ENCODE measurements around the gene SYCE1L.
"Not testable (repeated sequence)": the region's sequence is repeated elsewhere in the genome, so short reads cannot be mapped to it uniquely, and the experiment has no call there.

SYCE1L gene

DNA sequence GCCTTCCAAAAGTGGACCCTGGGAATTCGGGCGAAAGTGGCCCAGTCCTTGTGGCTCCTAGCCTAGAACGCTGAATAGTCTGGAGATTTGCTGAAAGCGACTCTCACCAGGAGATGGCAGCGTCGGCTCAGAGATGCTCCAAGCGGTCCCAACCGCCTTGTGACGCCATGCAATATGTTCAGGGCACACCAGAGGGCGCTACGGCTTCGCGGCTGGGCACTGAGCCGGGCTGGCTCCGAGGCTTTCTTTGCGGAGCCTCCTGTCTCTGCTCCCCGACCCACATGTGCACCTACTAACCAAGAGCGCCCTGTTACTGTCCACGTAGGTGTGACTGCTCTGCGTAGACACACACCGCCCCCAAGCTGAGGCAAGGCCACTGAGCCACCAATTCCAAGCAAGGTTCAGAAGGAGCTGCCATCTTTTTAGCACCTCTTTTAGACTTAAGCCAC lies 36.9 kb downstream of the SYCE1L start:
- peak; percentile 72 to 95 for DNase-seq
- Histone ChIP-seq H3K9me3 (ENCODE audit: insufficient read depth, low read depth, low read length) (no peaks in the 10 kb centered on the region), H3K36me3 (ENCODE audit: control insufficient read depth in 1 of 2, insufficient read depth in 2 of 2, low read length in 2 of 2) (no peaks in the 10 kb centered on the region), H3K79me2 (ENCODE audit: control insufficient read depth, insufficient read depth, low read length, poor library complexity) (peaks cover 2% of the 10 kb centered on the region), H3K4ac (ENCODE audit: low read depth, low read length) (no peak overlapping the region), H3K4me1 (ENCODE audit: control insufficient read depth in 1 of 2, insufficient read depth in 2 of 2, low read length in 2 of 2) (peaks cover 6 to 18% of the 10 kb centered on the region in 2 experiments), H2AFZ (ENCODE audit: insufficient read depth, low read length, poor library complexity) (peak overlapping the region; percentile 58), H3K18ac (ENCODE audit: low read length) (no peak overlapping the region), H4K8ac (ENCODE audit: low read depth, low read length) (no peak overlapping the region), H3K14ac (ENCODE audit: low read length) (no peak overlapping the region), H2BK5ac (ENCODE audit: low read depth, low read length, poor library complexity) (peak overlapping the region; percentile 34), H3K4me2 (ENCODE audit: low read length) (no peak overlapping the region), H3K27ac (ENCODE audit: low read depth, low read length) (no peak overlapping the region), H4K91ac (ENCODE audit: low read depth, low read length) (peak overlapping the region; percentile 21), H3K4me3 (ENCODE audit: low read depth, low read length) (no peak overlapping the region), H3K9ac (ENCODE audit: low read length) (no peak overlapping the region), H2BK120ac (ENCODE audit: insufficient read depth, low read length, poor library complexity) (peak overlapping the region; percentile 24), H3K79me1 (ENCODE audit: low read length) (peaks cover 14% of the 10 kb centered on the region), H2BK12ac (ENCODE audit: low read length) (peak overlapping the region; percentile 90), H3K27me3 (ENCODE audit: insufficient read depth, low read length) (no peaks in the 10 kb centered on the region), H3K23ac (ENCODE audit: low read length) (no peak overlapping the region), H2AK5ac (ENCODE audit: low read length) (no peak overlapping the region), H4K12ac (ENCODE audit: low read depth, low read length) (no peak overlapping the region)
- no CpG with 5 or more reads among the region's 21 CpGs for WGBS (ENCODE audit: extremely low coverage, insufficient coverage, insufficient read length)

DNA sequence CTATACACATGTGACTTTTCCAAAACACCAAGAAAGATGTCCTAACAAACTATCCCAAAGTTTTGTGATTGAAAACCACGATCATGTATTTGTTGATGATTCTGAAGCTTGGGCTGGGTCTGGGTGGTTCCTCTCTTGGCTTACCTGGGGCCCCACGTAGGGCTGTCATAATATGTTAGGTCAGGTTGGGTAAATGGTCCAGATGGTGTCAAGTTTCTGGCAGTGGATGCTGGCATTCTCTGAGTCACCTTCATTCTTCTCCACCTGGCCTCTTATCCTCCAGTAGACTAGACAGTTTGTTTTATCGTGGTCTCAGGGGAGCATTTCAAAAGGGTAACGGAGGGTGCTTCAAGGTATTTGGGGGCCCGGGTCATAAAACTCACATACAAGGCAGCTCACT lies 39.4 kb downstream of the SYCE1L start:
- Histone ChIP-seq H4K12ac (ENCODE audit: low read depth, low read length) (no peak overlapping the region), H3K9me3 (ENCODE audit: insufficient read depth, low read depth, low read length) (no peaks in the 10 kb centered on the region), H3K36me3 (ENCODE audit: control insufficient read depth in 1 of 2, insufficient read depth in 2 of 2, low read length in 2 of 2) (no peaks in the 10 kb centered on the region), H2BK120ac (ENCODE audit: insufficient read depth, low read length, poor library complexity) (peak overlapping the region; percentile 41), H3K18ac (ENCODE audit: low read length) (no peak overlapping the region), H3K79me1 (ENCODE audit: low read length) (peaks cover 14% of the 10 kb centered on the region), H3K4me2 (ENCODE audit: low read length) (no peak overlapping the region), H4K91ac (ENCODE audit: low read depth, low read length) (peak overlapping the region; percentile 1), H3K23ac (ENCODE audit: low read length) (no peak overlapping the region), H2AFZ (ENCODE audit: insufficient read depth, low read length, poor library complexity) (no peak overlapping the region), H3K27me3 (ENCODE audit: insufficient read depth, low read length) (no peaks in the 10 kb centered on the region), H4K8ac (ENCODE audit: low read depth, low read length) (no peak overlapping the region), H2AK5ac (ENCODE audit: low read length) (no peak overlapping the region), H3K4me3 (ENCODE audit: low read depth, low read length) (no peak overlapping the region), H2BK12ac (ENCODE audit: low read length) (no peak overlapping the region), H3K4me1 (ENCODE audit: control insufficient read depth in 1 of 2, insufficient read depth in 2 of 2, low read length in 2 of 2) (peaks cover 6 to 18% of the 10 kb centered on the region in 2 experiments), H3K14ac (ENCODE audit: low read length) (no peak overlapping the region), H3K79me2 (ENCODE audit: control insufficient read depth, insufficient read depth, low read length, poor library complexity) (peaks cover 2% of the 10 kb centered on the region), H2BK5ac (ENCODE audit: low read depth, low read length, poor library complexity) (no peak overlapping the region), H3K9ac (ENCODE audit: low read length) (no peak overlapping the region), H3K27ac (ENCODE audit: low read depth, low read length) (no peak overlapping the region), H3K4ac (ENCODE audit: low read depth, low read length) (no peak overlapping the region)
- no CpG with 5 or more reads among the region's 5 CpGs for WGBS (ENCODE audit: extremely low coverage, insufficient coverage, insufficient read length)
- DNase-seq, result peak; percentile 18 to 57

DNA sequence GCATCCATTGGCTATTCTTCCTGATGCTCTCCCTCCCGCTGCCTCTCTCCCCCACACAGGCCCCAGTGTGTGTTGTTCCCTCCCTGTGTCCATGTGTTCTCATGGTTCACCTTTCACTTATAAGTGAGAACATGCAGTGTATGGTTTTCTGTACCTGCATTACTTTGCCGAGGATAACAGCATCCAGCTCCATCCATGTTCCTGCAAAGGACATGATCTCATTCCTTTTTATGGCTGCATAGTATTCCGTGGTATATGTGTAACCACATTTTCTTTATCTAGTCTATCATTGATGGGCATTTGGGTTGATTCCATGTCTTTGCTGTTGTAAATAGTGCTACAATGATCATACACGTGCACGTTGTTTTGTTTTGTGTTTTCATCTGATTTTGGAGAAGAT lies 43.3 kb downstream of the SYCE1L start:
- not testable (repeated sequence) for H2BK12ac ChIP-seq (ENCODE audit: low read length); H3K27ac ChIP-seq (ENCODE audit: low read depth, low read length); H3K9ac ChIP-seq (ENCODE audit: low read length); H2BK120ac ChIP-seq (ENCODE audit: insufficient read depth, low read length, poor library complexity); H4K91ac ChIP-seq (ENCODE audit: low read depth, low read length); H2AK5ac ChIP-seq (ENCODE audit: low read length); H3K27me3 ChIP-seq (ENCODE audit: insufficient read depth, low read length); DNase-seq; H3K9me3 ChIP-seq (ENCODE audit: insufficient read depth, low read depth, low read length); H3K23ac ChIP-seq (ENCODE audit: low read length); H3K4me2 ChIP-seq (ENCODE audit: low read length); H3K14ac ChIP-seq (ENCODE audit: low read length); H3K79me2 ChIP-seq (ENCODE audit: control insufficient read depth, insufficient read depth, low read length, poor library complexity); H3K79me1 ChIP-seq (ENCODE audit: low read length); H2AFZ ChIP-seq (ENCODE audit: insufficient read depth, low read length, poor library complexity); H2BK5ac ChIP-seq (ENCODE audit: low read depth, low read length, poor library complexity); H3K18ac ChIP-seq (ENCODE audit: low read length); H3K36me3 ChIP-seq (ENCODE audit: control insufficient read depth in 1 of 2, insufficient read depth in 2 of 2, low read length in 2 of 2); H3K4ac ChIP-seq (ENCODE audit: low read depth, low read length); H4K8ac ChIP-seq (ENCODE audit: low read depth, low read length); H3K4me3 ChIP-seq (ENCODE audit: low read depth, low read length); H4K12ac ChIP-seq (ENCODE audit: low read depth, low read length)
- no CpG with 5 or more reads among the region's 5 CpGs for WGBS (ENCODE audit: extremely low coverage, insufficient coverage, insufficient read length)
- H3K4me1 ChIP-seq (ENCODE audit: control insufficient read depth in 1 of 2, insufficient read depth in 2 of 2, low read length in 2 of 2), result peaks cover 6 to 17% of the 10 kb centered on the region in 2 experiments

DNA sequence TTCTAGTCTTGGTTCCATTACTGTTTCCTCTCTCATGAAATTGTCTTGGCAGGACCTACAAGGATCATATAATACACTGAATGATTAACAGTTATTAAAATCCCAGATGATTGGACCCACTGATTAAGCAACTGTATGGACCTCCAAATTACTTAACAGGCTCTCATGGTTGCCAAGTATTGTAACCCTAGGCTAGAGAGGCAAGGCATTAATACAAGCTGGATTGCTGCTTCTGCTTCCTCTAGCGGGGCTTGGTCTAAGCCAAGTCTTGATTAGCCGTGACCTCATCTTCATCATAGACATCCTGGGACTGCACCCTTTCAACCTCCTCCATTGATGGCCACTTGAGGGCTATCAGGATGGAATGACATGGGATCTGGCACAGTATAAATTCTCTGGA lies 46.9 kb downstream of the SYCE1L start:
- no peaks in the 10 kb centered on the region for H3K4me1 ChIP-seq (ENCODE audit: control insufficient read depth in 1 of 2, insufficient read depth in 2 of 2, low read length in 2 of 2)
- no peak overlapping the region for H3K4me2 ChIP-seq (ENCODE audit: low read length)
- no peak overlapping the region for H3K23ac ChIP-seq (ENCODE audit: low read length)
- no peak overlapping the region for H4K8ac ChIP-seq (ENCODE audit: low read depth, low read length)
- no peak overlapping the region for H3K27ac ChIP-seq (ENCODE audit: low read depth, low read length)
- no peak overlapping the region for H2BK5ac ChIP-seq (ENCODE audit: low read depth, low read length, poor library complexity)
- H2AFZ ChIP-seq (ENCODE audit: insufficient read depth, low read length, poor library complexity), result no peak overlapping the region
- H3K79me1 ChIP-seq (ENCODE audit: low read length), result no peaks in the 10 kb centered on the region
- no peak overlapping the region for H3K14ac ChIP-seq (ENCODE audit: low read length)
- DNase-seq, result no peak
- no peaks in the 10 kb centered on the region for H3K27me3 ChIP-seq (ENCODE audit: insufficient read depth, low read length)
- H3K9ac ChIP-seq (ENCODE audit: low read length), result no peak overlapping the region
- peaks cover 0 to 2% of the 10 kb centered on the region in 2 experiments for H3K36me3 ChIP-seq (ENCODE audit: control insufficient read depth in 1 of 2, insufficient read depth in 2 of 2, low read length in 2 of 2)
- no CpG with 5 or more reads among the region's 2 CpGs for WGBS (ENCODE audit: extremely low coverage, insufficient coverage, insufficient read length)
- H2AK5ac ChIP-seq (ENCODE audit: low read length), result no peak overlapping the region
- no peak overlapping the region for H4K91ac ChIP-seq (ENCODE audit: low read depth, low read length)
- H4K12ac ChIP-seq (ENCODE audit: low read depth, low read length), result no peak overlapping the region
- H2BK120ac ChIP-seq (ENCODE audit: insufficient read depth, low read length, poor library complexity), result no peak overlapping the region
- no peak overlapping the region for H3K18ac ChIP-seq (ENCODE audit: low read length)
- no peaks in the 10 kb centered on the region for H3K79me2 ChIP-seq (ENCODE audit: control insufficient read depth, insufficient read depth, low read length, poor library complexity)
- H2BK12ac ChIP-seq (ENCODE audit: low read length), result no peak overlapping the region
- no peak overlapping the region for H3K4ac ChIP-seq (ENCODE audit: low read depth, low read length)
- H3K4me3 ChIP-seq (ENCODE audit: low read depth, low read length), result no peak overlapping the region
- no peaks in the 10 kb centered on the region for H3K9me3 ChIP-seq (ENCODE audit: insufficient read depth, low read depth, low read length)

Measured in trophoblast cell (in vitro differentiated cells and primary cell).